AML-193 (cell line): ENCODE measurements around the gene TMBIM1.
"Not testable (repeated sequence)": the region's sequence is repeated elsewhere in the genome, so short reads cannot be mapped to it uniquely, and the experiment has no call there.

Experiments
- DNase-seq, 2 experiments: peaks; one replicate each; lab custom pipeline; 2025; lab: John Stamatoyannopoulos, UW

TMBIM1 gene

GRCh38 chr2:218291318-218292047, 820 bp downstream of the TMBIM1 start:
- DNase-seq, result no peak

GRCh38 chr2:218290316-218291261, 1.7 kb downstream of the TMBIM1 start:
- peak; percentile 51 to 63 for DNase-seq

- no peak for DNase-seq
Measured at GRCh38 chr2:218289639-218290315, 2.5 kb downstream of the TMBIM1 start.

- DNase-seq, result peak; percentile 40 to 63
Measured at GRCh38 chr2:218286570-218287459, 5.5 kb downstream of the TMBIM1 start.

GRCh38 chr2:218285604-218286003, 6.7 kb downstream of the TMBIM1 start:
- no peak for DNase-seq

- no peak for DNase-seq
Measured at GRCh38 chr2:218284106-218284811, 8.0 kb downstream of the TMBIM1 start.

GRCh38 chr2:218282173-218282991, 9.9 kb downstream of the TMBIM1 start:
- DNase-seq, result no peak

- DNase-seq, result no peak
Measured at GRCh38 chr2:218281449-218281848, 10.9 kb downstream of the TMBIM1 start.

- DNase-seq, result no peak
Measured at GRCh38 chr2:218280260-218280870, 11.9 kb downstream of the TMBIM1 start.

GRCh38 chr2:218278531-218279360, 13.6 kb downstream of the TMBIM1 start:
- DNase-seq, result no peak

- DNase-seq, result no peak
Measured at GRCh38 chr2:218277921-218278320, 14.4 kb downstream of the TMBIM1 start.

- no peak for DNase-seq
Measured at GRCh38 chr2:218276986-218277755, 15.1 kb downstream of the TMBIM1 start.

- no peak for DNase-seq
Measured at GRCh38 chr2:218275371-218276072, 16.8 kb downstream of the TMBIM1 start.

- DNase-seq, result no peak
Measured at GRCh38 chr2:218274586-218274985, 17.7 kb downstream of the TMBIM1 start.

- DNase-seq, result no peak
Measured at GRCh38 chr2:218273908-218274249, 18.4 kb downstream of the TMBIM1 start.

GRCh38 chr2:218273214-218273907, 18.9 kb downstream of the TMBIM1 start:
- not testable (repeated sequence) for DNase-seq
